HCT116 (cell line): ENCODE data around the gene KLHL40. TPM values are rescaled to one million over a fixed set of nuclear protein-coding genes. Genes with fewer than 3 reads are reported as not detected.

Experiments used
- ATAC-seq: fragments of 200-7000 bp; cut with Tn5 transposase; 2 replicates; pipeline ENCODE4 v1.9.1; 2020; ENCODE audit warnings: mild to moderate bottlenecking, moderate library complexity
- BruUV-seq: library from RNA; stranded (reverse); fragments of 400-500 nt; replicated peaks from 2 replicates; lab custom pipeline; 2021; lab: Mats Ljungman, UMichigan
- CTCF ChIA-PET: fragments of 300-600 bp; sonication (Branson Sonifier 250); formaldehyde crosslinking; loops from one replicate; lab custom pipeline; 2021; ENCODE audit warnings: antibody characterized with exemption; lab: Charles Lee
- POLR2A ChIA-PET: fragments of 300-600, 350-600 bp; sonication (Branson Sonifier 250); formaldehyde crosslinking; loops from one replicate; lab custom pipeline; 2021; ENCODE audit warnings: antibody characterized with exemption; lab: Charles Lee
- RAD21 ChIA-PET, 2 experiments: fragments of 300-600 bp; sonication (Branson Sonifier 250); formaldehyde crosslinking; loops; one replicate each; lab custom pipeline; 2023; ENCODE audit warnings: low total read pairs in 2 of 2; ENCODE audit not compliant: uncharacterized antibody in 2 of 2, unreplicated experiment in 2 of 2, low non-redundant PET in 1 of 2; lab: Charles Lee
- DNase-seq: peaks from one replicate; pipeline ENCODE4 v3.0.0-alpha.2; 2010; ENCODE audit warnings: low read depth, low spot score
- H2AFZ ChIP-seq: fragments of 200-600 bp; shearing (Covaris generic), sonication (generic); 2 replicates; pipeline ENCODE4 v1.6.1; 2017; ENCODE audit warnings: low read depth, mixed run types, mixed read lengths, antibody characterized with exemption, low read length; ENCODE audit not compliant: poor library complexity, severe bottlenecking
- H3K27ac ChIP-seq: 2 replicates; pipeline ENCODE4 v1.5.1; 2012; ENCODE audit warnings: low read depth, low read length
- H3K27me3 ChIP-seq: fragments of 200-600 bp; sonication (generic); 2 replicates; pipeline ENCODE4 v1.6.1; 2016; ENCODE audit warnings: mixed run types, low read length, mixed read lengths; ENCODE audit not compliant: insufficient read depth
- H3K36me3 ChIP-seq, 2 experiments: fragments of 200-500 bp in 1 of 2; fragments of 200-600 bp in 1 of 2; sonication (Bioruptor generic) in 1 of 2; sonication (generic) in 1 of 2; 2 replicates each; pipeline versions ENCODE4 v1.5.1 to v1.6.1; 2014 to 2016; ENCODE audit warnings: low read length in 2 of 2, inconsistent platforms in 1 of 2, mixed read lengths in 1 of 2, mixed run types in 1 of 2; ENCODE audit not compliant: insufficient read depth in 2 of 2, control insufficient read depth in 1 of 2
- H3K4me1 ChIP-seq, 2 experiments: fragments of 200-600 bp in 1 of 2; sonication (generic) in 1 of 2; 2 replicates each; pipeline versions ENCODE4 v1.5.1 to v1.6.1; 2012 to 2017; ENCODE audit warnings: low read length in 2 of 2, inconsistent platforms in 1 of 2, mild to moderate bottlenecking in 1 of 2, mixed read lengths in 1 of 2, mixed run types in 1 of 2, moderate library complexity in 1 of 2; ENCODE audit not compliant: insufficient read depth in 2 of 2, control insufficient read depth in 1 of 2
- H3K4me2 ChIP-seq: fragments of 200-600 bp; sonication (generic); 2 replicates; pipeline ENCODE4 v1.6.1; 2017; ENCODE audit warnings: mixed run types, low read length, mixed read lengths
- H3K4me3 ChIP-seq, 2 experiments: fragments of 200-600 bp in 1 of 2; sonication (generic) in 1 of 2; replicated peaks in 1 of 2; 2 replicates each; pipeline ENCODE4 v1.5.1; 2011 to 2016; ENCODE audit warnings: low read length in 2 of 2, control low read depth in 1 of 2, low read depth in 1 of 2, mild to moderate bottlenecking in 1 of 2, mixed read lengths in 1 of 2, mixed run types in 1 of 2
- H3K79me2 ChIP-seq: fragments of 200-600 bp; sonication (generic); 2 replicates; pipeline ENCODE4 v1.6.1; 2017; ENCODE audit warnings: mild to moderate bottlenecking, mixed run types, low read length, moderate library complexity, mixed read lengths; ENCODE audit not compliant: insufficient read depth
- H3K9ac ChIP-seq: fragments of 200-600 bp; sonication (generic); 2 replicates; pipeline ENCODE4 v1.6.1; 2016; ENCODE audit warnings: low read length, mixed read lengths
- H3K9me2 ChIP-seq: fragments of 200-600 bp; sonication (generic), shearing (Covaris generic); 2 replicates; pipeline ENCODE4 v1.6.1; 2017; ENCODE audit warnings: mixed run types, mild to moderate bottlenecking, moderate library complexity; ENCODE audit not compliant: insufficient read depth
- H3K9me3 ChIP-seq, 2 experiments: fragments of 200-500 bp in 1 of 2; fragments of 200-600 bp in 1 of 2; sonication (Bioruptor generic) in 1 of 2; sonication (generic) in 1 of 2; 2 replicates each; pipeline ENCODE4 v1.6.1; 2014 to 2017; ENCODE audit warnings: low read length in 2 of 2, mixed read lengths in 2 of 2, inconsistent platforms in 1 of 2, low read depth in 1 of 2, mild to moderate bottlenecking in 1 of 2, mixed run types in 1 of 2, moderate library complexity in 1 of 2; ENCODE audit not compliant: control insufficient read depth in 1 of 2, insufficient read depth in 1 of 2
- H4K20me1 ChIP-seq: fragments of 200-600 bp; sonication (generic), shearing (Covaris generic); 2 replicates; pipeline ENCODE4 v1.6.1; 2017; ENCODE audit warnings: mixed run types, mild to moderate bottlenecking, moderate library complexity; ENCODE audit not compliant: insufficient read depth
- ATF3 ChIP-seq: IDR thresholded peaks from 2 replicates; pipeline ENCODE4 v1.6.1; 2012
- CBX3 ChIP-seq: IDR thresholded peaks from 2 replicates; pipeline ENCODE4 v1.6.1; 2012; ENCODE audit warnings: low read depth
- CEBPB ChIP-seq: IDR thresholded peaks from 2 replicates; pipeline ENCODE4 v1.6.1; 2012; ENCODE audit warnings: low read depth
- CTCF ChIP-seq, 3 experiments: fragments of 200-600 bp in 1 of 3; sonication (generic) in 1 of 3; IDR thresholded peaks in 2 of 3; conservative IDR thresholded peaks in 1 of 3; 2 replicates each; pipeline ENCODE4 v1.5.1; 2012 to 2017; ENCODE audit warnings: low read depth in 2 of 3, low read length in 2 of 3, antibody characterized with exemption in 1 of 3, borderline replicate concordance in 1 of 3, control low read depth in 1 of 3, mild to moderate bottlenecking in 1 of 3, mixed read lengths in 1 of 3, mixed run types in 1 of 3, moderate library complexity in 1 of 3; ENCODE audit not compliant: insufficient read depth in 1 of 3
- EGR1 ChIP-seq: IDR thresholded peaks from 2 replicates; pipeline ENCODE4 v1.6.1; 2012; ENCODE audit warnings: low read depth
- ELF1 ChIP-seq: IDR thresholded peaks from 2 replicates; pipeline ENCODE4 v1.6.1; 2012; ENCODE audit warnings: low read depth, borderline replicate concordance
- EZH2phosphoT487 ChIP-seq: fragments of 200-600 bp; IDR thresholded peaks from 2 replicates; pipeline ENCODE4 v1.6.1; 2018; ENCODE audit warnings: antibody characterized with exemption, borderline replicate concordance
- FOSL1 ChIP-seq: IDR thresholded peaks from 2 replicates; pipeline ENCODE4 v1.6.1; 2012; ENCODE audit warnings: low read depth
- JUND ChIP-seq: IDR thresholded peaks from 2 replicates; pipeline ENCODE4 v1.6.1; 2012
- MAX ChIP-seq: IDR thresholded peaks from 2 replicates; pipeline ENCODE4 v1.6.1; 2012
- POLR2A ChIP-seq: IDR thresholded peaks from 2 replicates; pipeline ENCODE4 v1.7.0; 2011; ENCODE audit warnings: borderline replicate concordance; ENCODE audit not compliant: insufficient read depth, insufficient read length; ENCODE audit errors: extremely low read depth
- POLR2AphosphoS5 ChIP-seq: IDR thresholded peaks from 2 replicates; pipeline ENCODE4 v1.6.1; 2011; ENCODE audit warnings: mild to moderate bottlenecking, low read depth, low read length, moderate library complexity
- SIN3A ChIP-seq: IDR thresholded peaks from 2 replicates; pipeline ENCODE4 v1.6.1; 2012; ENCODE audit warnings: low read depth
- SRF ChIP-seq: IDR thresholded peaks from 2 replicates; pipeline ENCODE4 v1.6.1; 2012; ENCODE audit warnings: low read depth
- TCF7L2 ChIP-seq: IDR thresholded peaks from 2 replicates; pipeline ENCODE4 v1.7.0; 2011; ENCODE audit warnings: borderline replicate concordance, inconsistent platforms; ENCODE audit not compliant: insufficient read depth, insufficient read length; ENCODE audit errors: extremely low read depth
- YY1 ChIP-seq: IDR thresholded peaks from 2 replicates; pipeline ENCODE4 v1.6.1; 2011; ENCODE audit warnings: low read length, low read depth, moderate library complexity, mild to moderate bottlenecking; ENCODE audit not compliant: insufficient replicate concordance; ENCODE audit errors: extremely low read depth
- intact Hi-C: fragments of 100-400 bp; cut with micrococcal nuclease; formaldehyde crosslinking; loops from 2 replicates; pipeline ENCODE4 v1.10.0; 2022
- total RNA-seq: library from RNA; stranded (reverse); gene quantifications from one replicate; pipeline ENCODE4 v1.2.1, GENCODE V29; 2021; ENCODE audit not compliant: unreplicated experiment

The KLHL40 gene
- total RNA-seq, 1 experiment from 2014 or later: not detected

- Histone ChIP-seq H2AFZ (no peak overlapping the region), H3K27me3 (no peaks in the 10 kb centered on the region), H3K27ac (no peak overlapping the region), H3K4me2 (no peak overlapping the region), H3K4me3 (no peak overlapping the region), H3K36me3 (no peaks in the 10 kb centered on the region), H3K79me2 (no peaks in the 10 kb centered on the region), H4K20me1 (no peaks in the 10 kb centered on the region), H3K9me2 (no peaks in the 10 kb centered on the region), H3K4me1 (no peaks in the 10 kb centered on the region), H3K9ac (no peak overlapping the region), H3K9me3 (no peaks in the 10 kb centered on the region)
- CTCF ChIA-PET: no interaction called here
- BruUV-seq: no TSS peak
- TF ChIP-seq EZH2phosphoT487 (no peak), ATF3 (no peak), CBX3 (no peak), FOSL1 (no peak), CEBPB (no peak), POLR2AphosphoS5 (no peak), TCF7L2 (no peak), SRF (no peak), SIN3A (no peak), POLR2A (no peak), JUND (no peak), MAX (no peak), ELF1 (no peak), CTCF (IDR thresholded peaks at IDR 0.05 in 2 of 3, conservative IDR thresholded peaks at IDR 0.05 in 1 of 3; ENCODE audit: borderline replicate concordance in 1 of 3, insufficient read depth in 1 of 3, low read depth in 2 of 3, low read length in 2 of 3) (no peak), EGR1 (no peak), YY1 (no peak)
- no peak for DNase-seq
- POLR2A ChIA-PET: no interaction called here
- RAD21 ChIA-PET: no interaction called here
- ATAC-seq: no peak
- intact Hi-C loops: no loop called here
Observed at GRCh38 chr3:42702982-42703694, 17.8 kb downstream of the KLHL40 start.
